WTC11 (cell line): ENCODE measurements around the gene ERBB4. TPM values are rescaled to one million over a fixed set of nuclear protein-coding genes. Genes with fewer than 3 reads are reported as not detected.

ENCODE experiments used
- ATAC-seq: fragments of 200-7000 bp; cut with Tn5 transposase; 2 replicates; pipeline ENCODE4 v1.10.0; 2021; ENCODE audit warnings: mild to moderate bottlenecking, moderate library complexity
- CTCF ChIA-PET: fragments of 300-600 bp; sonication (Branson Sonifier 250); formaldehyde crosslinking; loops from one replicate; lab custom pipeline; 2021; ENCODE audit warnings: antibody characterized with exemption; lab: Charles Lee
- POLR2A ChIA-PET: fragments of 350-600 bp; sonication (Branson Sonifier 250); formaldehyde crosslinking; loops from one replicate; lab custom pipeline; 2021; ENCODE audit warnings: antibody characterized with exemption; lab: Charles Lee
- DNase-seq: peaks from one replicate; pipeline ENCODE4 v3.0.0; 2021; ENCODE audit warnings: low spot score
- H3K27ac Mint-ChIP-seq: 2 replicates; pipeline ENCODE4 v1.8.0; 2021; ENCODE audit warnings: mixed read lengths
- H3K27me3 Mint-ChIP-seq: 2 replicates; pipeline ENCODE4 v1.8.0; 2021; ENCODE audit warnings: low read depth, mild to moderate bottlenecking, moderate library complexity, mixed read lengths
- H3K36me3 Mint-ChIP-seq: 2 replicates; pipeline ENCODE4 v1.8.0; 2021; ENCODE audit warnings: mixed read lengths
- H3K4me1 Mint-ChIP-seq: 2 replicates; pipeline ENCODE4 v1.8.0; 2022; ENCODE audit warnings: mixed read lengths
- H3K4me3 Mint-ChIP-seq: 2 replicates; pipeline ENCODE4 v1.8.0; 2021; ENCODE audit warnings: mild to moderate bottlenecking, moderate library complexity, mixed read lengths
- H3K9me3 Mint-ChIP-seq: 2 replicates; pipeline ENCODE4 v1.8.0; 2021; ENCODE audit warnings: mixed read lengths
- CREB1 ChIP-seq: sonication (generic); formaldehyde crosslinking; IDR thresholded peaks from 2 replicates; pipeline ENCODE4 v1.8.0; 2023; ENCODE audit warnings: mild to moderate bottlenecking, missing genetic modification reagents
- EMX1 ChIP-seq: fragments of 250-450 bp; sonication (Bioruptor Pico); IDR thresholded peaks from 2 replicates; pipeline ENCODE4 v1.8.0; 2021; ENCODE audit warnings: mild to moderate bottlenecking
- GABPB1 ChIP-seq: sonication (generic); formaldehyde crosslinking; IDR thresholded peaks from 2 replicates; pipeline ENCODE4 v1.8.1; 2023; ENCODE audit warnings: mild to moderate bottlenecking, missing genetic modification reagents
- KAT7 ChIP-seq: sonication (generic); formaldehyde crosslinking; IDR thresholded peaks from 2 replicates; pipeline ENCODE4 v1.8.1; 2023; ENCODE audit warnings: missing genetic modification reagents, mild to moderate bottlenecking, borderline replicate concordance
- NR2C2 ChIP-seq: sonication (generic); formaldehyde crosslinking; IDR thresholded peaks from 2 replicates; pipeline ENCODE4 v1.8.0; 2022; ENCODE audit warnings: mild to moderate bottlenecking, missing genetic modification reagents
- PRRX2 ChIP-seq: fragments of 250-450 bp; sonication (Bioruptor Pico); IDR thresholded peaks from 2 replicates; pipeline ENCODE4 v1.8.0; 2021; ENCODE audit warnings: mild to moderate bottlenecking
- ZNF219 ChIP-seq: sonication (generic); formaldehyde crosslinking; IDR thresholded peaks from 2 replicates; pipeline ENCODE4 v1.8.0; 2023; ENCODE audit warnings: missing genetic modification reagents, mild to moderate bottlenecking, borderline replicate concordance
- total RNA-seq: library from RNA; stranded (reverse); gene quantifications from 3 replicates; pipeline ENCODE4 v1.2.3, GENCODE V29; 2021
- TF ChIP-seq, protein P1 (sequence below): sonication (generic); formaldehyde crosslinking; IDR thresholded peaks from 2 replicates; pipeline ENCODE4 v1.8.1; 2023; ENCODE audit warnings: mild to moderate bottlenecking, missing genetic modification reagents
- TF ChIP-seq, protein P2 (sequence below): sonication (generic); formaldehyde crosslinking; IDR thresholded peaks from 2 replicates; pipeline ENCODE4 v1.8.0; 2023; ENCODE audit warnings: mild to moderate bottlenecking, missing genetic modification reagents
- TF ChIP-seq, protein P3 (sequence below): sonication (generic); formaldehyde crosslinking; IDR thresholded peaks from 2 replicates; pipeline ENCODE4 v1.8.0; 2022; ENCODE audit warnings: mild to moderate bottlenecking, missing genetic modification reagents
- TF ChIP-seq, protein P4 (sequence below): sonication (generic); formaldehyde crosslinking; IDR thresholded peaks from 2 replicates; pipeline ENCODE4 v1.8.1; 2023; ENCODE audit warnings: mild to moderate bottlenecking, missing genetic modification reagents
- TF ChIP-seq, protein P5 (sequence below): fragments of 250-450 bp; sonication (Bioruptor Pico); IDR thresholded peaks from 2 replicates; pipeline ENCODE4 v1.9.0; 2021; ENCODE audit warnings: mild to moderate bottlenecking
- TF ChIP-seq, protein P6 (sequence below): sonication (generic); formaldehyde crosslinking; IDR thresholded peaks from 2 replicates; pipeline ENCODE4 v1.8.1; 2022; ENCODE audit warnings: mild to moderate bottlenecking, missing genetic modification reagents, moderate library complexity, borderline replicate concordance

Gene ERBB4
- total RNA-seq, 1 experiment from 2014 or later = 1.6 TPM

DNA sequence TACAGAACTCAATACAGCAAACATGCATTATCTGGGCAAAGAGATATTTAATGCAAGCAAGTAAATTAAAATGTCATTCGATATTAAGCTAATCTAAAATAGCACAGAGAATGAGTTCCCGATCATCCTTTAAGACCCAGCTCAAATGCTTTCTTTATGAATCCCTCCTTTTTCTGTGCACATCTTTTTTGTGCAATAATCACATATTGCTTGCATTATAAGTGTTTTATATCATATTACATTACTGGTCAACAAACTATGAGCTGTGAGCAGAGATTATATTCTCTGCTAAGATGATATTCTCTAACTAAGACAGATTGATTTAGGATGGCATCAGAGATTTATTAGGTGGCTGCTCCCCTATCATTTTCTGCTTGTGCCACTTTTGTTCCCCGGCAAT is 146.1 kb downstream of the ERBB4 start:
- Mint-ChIP-seq H3K36me3 (no peaks in the 10 kb centered on the region), H3K4me1 (peaks cover 9% of the 10 kb centered on the region), H3K4me3 (no peak overlapping the region)
- CTCF ChIA-PET = no interaction called here
- no peak for ATAC-seq
- TF ChIP-seq, protein P1, sequence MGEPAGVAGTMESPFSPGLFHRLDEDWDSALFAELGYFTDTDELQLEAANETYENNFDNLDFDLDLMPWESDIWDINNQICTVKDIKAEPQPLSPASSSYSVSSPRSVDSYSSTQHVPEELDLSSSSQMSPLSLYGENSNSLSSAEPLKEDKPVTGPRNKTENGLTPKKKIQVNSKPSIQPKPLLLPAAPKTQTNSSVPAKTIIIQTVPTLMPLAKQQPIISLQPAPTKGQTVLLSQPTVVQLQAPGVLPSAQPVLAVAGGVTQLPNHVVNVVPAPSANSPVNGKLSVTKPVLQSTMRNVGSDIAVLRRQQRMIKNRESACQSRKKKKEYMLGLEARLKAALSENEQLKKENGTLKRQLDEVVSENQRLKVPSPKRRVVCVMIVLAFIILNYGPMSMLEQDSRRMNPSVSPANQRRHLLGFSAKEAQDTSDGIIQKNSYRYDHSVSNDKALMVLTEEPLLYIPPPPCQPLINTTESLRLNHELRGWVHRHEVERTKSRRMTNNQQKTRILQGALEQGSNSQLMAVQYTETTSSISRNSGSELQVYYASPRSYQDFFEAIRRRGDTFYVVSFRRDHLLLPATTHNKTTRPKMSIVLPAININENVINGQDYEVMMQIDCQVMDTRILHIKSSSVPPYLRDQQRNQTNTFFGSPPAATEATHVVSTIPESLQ (CRISPR knock-in tag) = no peak
- TF ChIP-seq CREB1 (CRISPR knock-in tag) (no peak), PRRX2 (CRISPR knock-in tag) (no peak)
- TF ChIP-seq, protein P2, sequence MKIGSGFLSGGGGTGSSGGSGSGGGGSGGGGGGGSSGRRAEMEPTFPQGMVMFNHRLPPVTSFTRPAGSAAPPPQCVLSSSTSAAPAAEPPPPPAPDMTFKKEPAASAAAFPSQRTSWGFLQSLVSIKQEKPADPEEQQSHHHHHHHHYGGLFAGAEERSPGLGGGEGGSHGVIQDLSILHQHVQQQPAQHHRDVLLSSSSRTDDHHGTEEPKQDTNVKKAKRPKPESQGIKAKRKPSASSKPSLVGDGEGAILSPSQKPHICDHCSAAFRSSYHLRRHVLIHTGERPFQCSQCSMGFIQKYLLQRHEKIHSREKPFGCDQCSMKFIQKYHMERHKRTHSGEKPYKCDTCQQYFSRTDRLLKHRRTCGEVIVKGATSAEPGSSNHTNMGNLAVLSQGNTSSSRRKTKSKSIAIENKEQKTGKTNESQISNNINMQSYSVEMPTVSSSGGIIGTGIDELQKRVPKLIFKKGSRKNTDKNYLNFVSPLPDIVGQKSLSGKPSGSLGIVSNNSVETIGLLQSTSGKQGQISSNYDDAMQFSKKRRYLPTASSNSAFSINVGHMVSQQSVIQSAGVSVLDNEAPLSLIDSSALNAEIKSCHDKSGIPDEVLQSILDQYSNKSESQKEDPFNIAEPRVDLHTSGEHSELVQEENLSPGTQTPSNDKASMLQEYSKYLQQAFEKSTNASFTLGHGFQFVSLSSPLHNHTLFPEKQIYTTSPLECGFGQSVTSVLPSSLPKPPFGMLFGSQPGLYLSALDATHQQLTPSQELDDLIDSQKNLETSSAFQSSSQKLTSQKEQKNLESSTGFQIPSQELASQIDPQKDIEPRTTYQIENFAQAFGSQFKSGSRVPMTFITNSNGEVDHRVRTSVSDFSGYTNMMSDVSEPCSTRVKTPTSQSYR (CRISPR knock-in tag) = no peak
- TF ChIP-seq, all 79 proteins: peak for 0
- no peak overlapping the region for H3K27ac Mint-ChIP-seq
- POLR2A ChIA-PET = no interaction called here
- H3K9me3 Mint-ChIP-seq = no peaks in the 10 kb centered on the region
- no peaks in the 10 kb centered on the region for H3K27me3 Mint-ChIP-seq
- no peak for DNase-seq

DNA sequence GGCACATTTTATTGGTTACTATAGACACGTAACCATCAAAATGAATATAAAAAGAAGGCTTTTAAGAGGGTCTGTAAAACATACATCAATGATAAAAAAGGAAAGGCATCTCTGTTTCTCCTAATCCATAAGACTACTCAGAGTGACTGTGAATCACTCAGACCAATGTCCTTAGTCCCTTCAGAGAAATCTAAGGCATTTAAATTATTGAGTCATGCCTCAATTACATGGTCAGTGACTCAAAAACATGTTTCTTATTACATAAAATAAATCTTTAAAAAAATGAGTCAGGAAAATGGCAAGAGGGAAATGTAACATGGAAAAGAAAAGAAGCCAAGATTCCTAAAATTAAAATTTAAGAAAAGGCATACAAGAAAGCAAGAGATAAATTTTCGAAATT is 146.6 kb downstream of the ERBB4 start:
- TF ChIP-seq, protein P3, sequence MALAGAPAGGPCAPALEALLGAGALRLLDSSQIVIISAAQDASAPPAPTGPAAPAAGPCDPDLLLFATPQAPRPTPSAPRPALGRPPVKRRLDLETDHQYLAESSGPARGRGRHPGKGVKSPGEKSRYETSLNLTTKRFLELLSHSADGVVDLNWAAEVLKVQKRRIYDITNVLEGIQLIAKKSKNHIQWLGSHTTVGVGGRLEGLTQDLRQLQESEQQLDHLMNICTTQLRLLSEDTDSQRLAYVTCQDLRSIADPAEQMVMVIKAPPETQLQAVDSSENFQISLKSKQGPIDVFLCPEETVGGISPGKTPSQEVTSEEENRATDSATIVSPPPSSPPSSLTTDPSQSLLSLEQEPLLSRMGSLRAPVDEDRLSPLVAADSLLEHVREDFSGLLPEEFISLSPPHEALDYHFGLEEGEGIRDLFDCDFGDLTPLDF (CRISPR knock-in tag) = no peak
- Mint-ChIP-seq H3K27ac (no peak overlapping the region), H3K4me3 (no peak overlapping the region), H3K4me1 (peaks cover 4% of the 10 kb centered on the region; the same call in 1 of the 2 replicates), H3K36me3 (no peaks in the 10 kb centered on the region), H3K9me3 (no peaks in the 10 kb centered on the region), H3K27me3 (no peaks in the 10 kb centered on the region)
- DNase-seq (no peak), ATAC-seq (no peak)
- POLR2A ChIA-PET = no interaction called here
- CTCF ChIA-PET = no interaction called here

DNA sequence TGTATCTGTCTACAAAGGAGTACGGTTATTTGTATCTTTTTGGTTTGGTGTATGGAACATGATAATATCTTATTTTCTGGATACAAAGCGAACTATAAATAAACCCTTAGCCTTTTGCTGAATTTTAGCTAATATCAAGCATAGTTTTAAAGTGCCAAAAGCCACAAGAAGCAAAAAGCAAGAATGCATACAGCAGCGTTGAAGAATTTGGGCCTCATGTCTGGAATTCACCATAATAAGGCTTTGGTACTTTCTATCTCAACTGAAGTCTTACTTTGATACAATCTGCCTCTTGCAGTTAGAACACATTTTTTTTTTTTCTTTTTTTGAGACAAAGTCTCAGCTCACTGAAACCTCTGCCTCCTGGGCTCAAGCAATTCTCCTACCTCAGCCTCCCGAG is 151.5 kb downstream of the ERBB4 start:
- TF ChIP-seq KAT7 (CRISPR knock-in tag) (no peak), EMX1 (CRISPR knock-in tag) (no peak)
- TF ChIP-seq, protein P4, sequence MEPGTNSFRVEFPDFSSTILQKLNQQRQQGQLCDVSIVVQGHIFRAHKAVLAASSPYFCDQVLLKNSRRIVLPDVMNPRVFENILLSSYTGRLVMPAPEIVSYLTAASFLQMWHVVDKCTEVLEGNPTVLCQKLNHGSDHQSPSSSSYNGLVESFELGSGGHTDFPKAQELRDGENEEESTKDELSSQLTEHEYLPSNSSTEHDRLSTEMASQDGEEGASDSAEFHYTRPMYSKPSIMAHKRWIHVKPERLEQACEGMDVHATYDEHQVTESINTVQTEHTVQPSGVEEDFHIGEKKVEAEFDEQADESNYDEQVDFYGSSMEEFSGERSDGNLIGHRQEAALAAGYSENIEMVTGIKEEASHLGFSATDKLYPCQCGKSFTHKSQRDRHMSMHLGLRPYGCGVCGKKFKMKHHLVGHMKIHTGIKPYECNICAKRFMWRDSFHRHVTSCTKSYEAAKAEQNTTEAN (CRISPR knock-in tag) = no peak
- Mint-ChIP-seq H3K36me3 (no peaks in the 10 kb centered on the region), H3K27ac (no peak overlapping the region), H3K4me3 (no peak overlapping the region), H3K9me3 (no peaks in the 10 kb centered on the region), H3K4me1 (peaks cover 10% of the 10 kb centered on the region), H3K27me3 (no peaks in the 10 kb centered on the region)
- DNase-seq (no peak), ATAC-seq (no peak)
- ChIA-PET CTCF (no interaction called here), POLR2A (no interaction called here)

DNA sequence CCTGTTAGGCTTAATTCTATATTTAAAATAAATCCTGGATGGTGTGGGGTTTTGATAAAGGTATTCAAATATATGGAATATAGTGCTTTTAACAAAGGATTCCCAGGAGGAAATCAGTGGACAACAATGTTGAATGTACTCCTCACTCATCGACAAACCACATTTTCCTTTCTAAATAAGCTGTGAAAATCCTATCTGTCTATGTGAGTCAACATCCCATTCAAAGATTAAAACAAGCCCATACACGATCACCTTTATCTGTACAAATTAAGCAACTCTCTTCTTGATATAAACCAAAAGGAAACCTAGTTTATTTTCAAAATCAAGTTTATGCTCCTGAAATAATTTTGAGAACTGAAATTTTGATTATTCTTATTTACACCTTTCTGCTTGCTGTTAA is 153.4 kb downstream of the ERBB4 start:
- Mint-ChIP-seq H3K27me3 (no peaks in the 10 kb centered on the region), H3K4me3 (no peak overlapping the region), H3K27ac (no peak overlapping the region), H3K36me3 (no peaks in the 10 kb centered on the region), H3K9me3 (no peaks in the 10 kb centered on the region), H3K4me1 (peaks cover 10% of the 10 kb centered on the region)
- ChIA-PET CTCF (no interaction called here), POLR2A (no interaction called here)
- DNase-seq (no peak), ATAC-seq (no peak)
- TF ChIP-seq, protein P5, sequence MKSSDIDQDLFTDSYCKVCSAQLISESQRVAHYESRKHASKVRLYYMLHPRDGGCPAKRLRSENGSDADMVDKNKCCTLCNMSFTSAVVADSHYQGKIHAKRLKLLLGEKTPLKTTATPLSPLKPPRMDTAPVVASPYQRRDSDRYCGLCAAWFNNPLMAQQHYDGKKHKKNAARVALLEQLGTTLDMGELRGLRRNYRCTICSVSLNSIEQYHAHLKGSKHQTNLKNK = no peak
- TF ChIP-seq NR2C2 (no peak), GABPB1 (no peak), ZNF219 (CRISPR knock-in tag) (no peak)
- TF ChIP-seq, protein P6, sequence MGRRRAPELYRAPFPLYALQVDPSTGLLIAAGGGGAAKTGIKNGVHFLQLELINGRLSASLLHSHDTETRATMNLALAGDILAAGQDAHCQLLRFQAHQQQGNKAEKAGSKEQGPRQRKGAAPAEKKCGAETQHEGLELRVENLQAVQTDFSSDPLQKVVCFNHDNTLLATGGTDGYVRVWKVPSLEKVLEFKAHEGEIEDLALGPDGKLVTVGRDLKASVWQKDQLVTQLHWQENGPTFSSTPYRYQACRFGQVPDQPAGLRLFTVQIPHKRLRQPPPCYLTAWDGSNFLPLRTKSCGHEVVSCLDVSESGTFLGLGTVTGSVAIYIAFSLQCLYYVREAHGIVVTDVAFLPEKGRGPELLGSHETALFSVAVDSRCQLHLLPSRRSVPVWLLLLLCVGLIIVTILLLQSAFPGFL = no peak
